ENCODE measurements around the gene VPS13D.

Gene VPS13D

GRCh38 chr1:12435639-12436344, 206.0 kb downstream of the VPS13D start:
- no peak for DNase-seq

- no peak for DNase-seq
Measured at GRCh38 chr1:12436345-12436658, 206.5 kb downstream of the VPS13D start.

GRCh38 chr1:12436817-12437599, 207.2 kb downstream of the VPS13D start:
- DNase-seq = no peak

GRCh38 chr1:12437629-12438028, 207.8 kb downstream of the VPS13D start:
- no peak for DNase-seq

- no peak for DNase-seq
Measured at GRCh38 chr1:12438349-12438924, 208.6 kb downstream of the VPS13D start.

- no peak for DNase-seq
Measured at GRCh38 chr1:12439073-12439472, 209.2 kb downstream of the VPS13D start.

- no peak for DNase-seq
Measured at GRCh38 chr1:12441414-12442105, 211.7 kb downstream of the VPS13D start.

GRCh38 chr1:12442217-12442616, 212.4 kb downstream of the VPS13D start:
- DNase-seq = no peak

- no peak for DNase-seq
Measured at GRCh38 chr1:12443151-12443550, 213.3 kb downstream of the VPS13D start.

- no peak for DNase-seq
Measured at GRCh38 chr1:12444329-12444841, 214.6 kb downstream of the VPS13D start.

GRCh38 chr1:12445257-12445656, 215.4 kb downstream of the VPS13D start:
- no peak for DNase-seq

- no peak for DNase-seq
Measured at GRCh38 chr1:12446593-12446992, 216.8 kb downstream of the VPS13D start.

- no peak for DNase-seq
Measured at GRCh38 chr1:12447307-12447706, 217.5 kb downstream of the VPS13D start.

- no peak for DNase-seq
Measured at GRCh38 chr1:12447849-12448312, 218.1 kb downstream of the VPS13D start.

GRCh38 chr1:12448746-12449177, 218.9 kb downstream of the VPS13D start:
- no peak for DNase-seq

- no peak for DNase-seq
Measured at GRCh38 chr1:12450090-12450755, 220.4 kb downstream of the VPS13D start.

GRCh38 chr1:12450756-12451559, 221.1 kb downstream of the VPS13D start:
- DNase-seq = no peak

GRCh38 chr1:12451560-12451900, 221.7 kb downstream of the VPS13D start:
- no peak for DNase-seq

GRCh38 chr1:12452262-12452661, 222.4 kb downstream of the VPS13D start:
- no peak for DNase-seq

- no peak for DNase-seq
Measured at GRCh38 chr1:12453400-12454343, 223.8 kb downstream of the VPS13D start.
